ENCODE results near the gene PLEKHA8. TPM values are rescaled to one million over a fixed set of nuclear protein-coding genes. Genes with fewer than 3 reads are reported as not detected.

PLEKHA8 gene
- total and polyA plus RNA-seq, 10 of the 15 experiments (the other 5 are each of a cell fraction or from before 2014, with no cell fraction given), result 1.1 to 13.2 (median 5.7) TPM

GRCh38 chr7:30167901-30168300, 139.7 kb downstream of the PLEKHA8 start:
- no peak overlapping the region for H3K4me3 ChIP-seq
- RAD21 ChIA-PET (ENCODE audit: unreplicated experiment), result interaction anchor here (4.4 kb wide), 1 partner anchor 107 kb away, joined by 42 read pairs; no protein-coding TSS in a partner anchor
- CTCF ChIA-PET, result interaction anchor here (0.9 to 1.0 kb wide), 2 partner anchors 9 to 116 kb away, joined by 3 read pairs; no protein-coding TSS in a partner anchor
- H3K9me3 ChIP-seq (replicated peaks; ENCODE audit: control insufficient read depth, insufficient read depth, low read length), result no peaks in the 10 kb centered on the region
- H3K4me1 ChIP-seq (ENCODE audit: control insufficient read depth, insufficient read depth, low read length), result peaks cover 14% of the 10 kb centered on the region
- no peaks in the 10 kb centered on the region for H4K20me1 ChIP-seq (ENCODE audit: control insufficient read depth, insufficient read depth)
- no peak overlapping the region for H3K9ac ChIP-seq (ENCODE audit: control insufficient read depth, insufficient read depth, low read length)
- POLR2A ChIA-PET, result no interaction called here
- intact Hi-C loops (cut with micrococcal nuclease; ENCODE audit: unreplicated experiment), result no loop called here
- BruUV-seq (replicated peaks), result no TSS peak
- SMC1A ChIA-PET (ENCODE audit: uncharacterized antibody, unreplicated experiment), result interaction anchor here (1.2 to 9.4 kb wide), 5 partner anchors 11 to 243 kb away, joined by 3 to 74 read pairs (median 20); no protein-coding TSS in a partner anchor
- no peaks in the 10 kb centered on the region for H3K36me3 ChIP-seq (ENCODE audit: control insufficient read depth in 2 of 2, insufficient read depth in 2 of 2, low read length in 1 of 2)
- FAIRE-seq (no peak), ATAC-seq (no peak), DNase-seq (ENCODE audit: low read depth, low spot score) (no peak)
- H3K27me3 ChIP-seq (replicated peaks in 1 of 2; ENCODE audit: control insufficient read depth in 2 of 2, insufficient read depth in 2 of 2, low read length in 1 of 2), result no peaks in the 10 kb centered on the region
- no peak for TF ChIP-seq MXI1 (IDR thresholded peaks at IDR 0.05; ENCODE audit: low read depth, low read length)
- no peak for TF ChIP-seq PBX3 (IDR thresholded peaks at IDR 0.05; ENCODE audit: insufficient replicate concordance, low read depth, low read length)
- no peak for TF ChIP-seq GATAD2B (conservative IDR thresholded peaks at IDR 0.05; ENCODE audit: low read depth)
- no peak for TF ChIP-seq PAX5 (IDR thresholded peaks at IDR 0.05; ENCODE audit: borderline replicate concordance, low read depth, low read length)
- no peak for TF ChIP-seq IRF5 (IDR thresholded peaks at IDR 0.05; ENCODE audit: borderline replicate concordance)
- no peak for TF ChIP-seq ATF2 (IDR thresholded peaks at IDR 0.05; ENCODE audit: low read length)
- no peak for TF ChIP-seq ETV6 (conservative IDR thresholded peaks at IDR 0.05 in 1 of 2, IDR thresholded peaks at IDR 0.05 in 1 of 2; ENCODE audit: borderline replicate concordance in 1 of 2, low read depth in 1 of 2)
- TF ChIP-seq WRNIP1 (IDR thresholded peaks at IDR 0.05; ENCODE audit: borderline replicate concordance, low read depth, low read length), result no peak
- TF ChIP-seq NFXL1 (IDR thresholded peaks at IDR 0.05; ENCODE audit: borderline replicate concordance), result no peak
- TF ChIP-seq PAX8 (IDR thresholded peaks at IDR 0.05), result no peak
- TF ChIP-seq ESRRA (IDR thresholded peaks at IDR 0.05; ENCODE audit: low read length), result no peak
- no peak for TF ChIP-seq YY1 (IDR thresholded peaks at IDR 0.05; ENCODE audit: low read depth, low read length)
- no peak for TF ChIP-seq STAT3 (IDR thresholded peaks at IDR 0.05; ENCODE audit: low read depth, low read length)
- no peak for TF ChIP-seq TAF1 (IDR thresholded peaks at IDR 0.05; ENCODE audit: borderline replicate concordance, low read depth, low read length)
- no peak for TF ChIP-seq MEF2A (IDR thresholded peaks at IDR 0.05; ENCODE audit: insufficient read depth, low read depth, low read length)
- TF ChIP-seq E4F1 (IDR thresholded peaks at IDR 0.05; ENCODE audit: borderline replicate concordance, partially characterized antibody), result no peak
- TF ChIP-seq IRF3 (IDR thresholded peaks at IDR 0.05), result no peak
- in situ Hi-C loops (cut with MboI), result no loop called here
- H2AFZ ChIP-seq (ENCODE audit: control insufficient read depth, low read depth, low read length), result no peak overlapping the region
- 73% methylated on average over 6 of the region's 6 CpGs for WGBS (ENCODE audit: insufficient coverage, insufficient replicate concordance, low lambda C conversion rate, missing lambda C conversion rate)
- H3K79me2 ChIP-seq (ENCODE audit: control insufficient read depth, insufficient read depth, low read length), result no peaks in the 10 kb centered on the region
- no peak overlapping the region for H3K4me2 ChIP-seq (ENCODE audit: control insufficient read depth, insufficient read depth)
- H3K27ac ChIP-seq (ENCODE audit: control insufficient read depth, insufficient read depth), result no peak overlapping the region
